HCT116 (cell line): ENCODE data around the gene CCS. TPM values are rescaled to one million over a fixed set of nuclear protein-coding genes. Genes with fewer than 3 reads are reported as not detected.

Experiments
- ATAC-seq: fragments of 200-7000 bp; cut with Tn5 transposase; 2 replicates; pipeline ENCODE4 v1.9.1; 2020; ENCODE audit warnings: mild to moderate bottlenecking, moderate library complexity
- BruUV-seq: library from RNA; stranded (reverse); fragments of 400-500 nt; replicated peaks from 2 replicates; lab custom pipeline; 2021; lab: Mats Ljungman, UMichigan
- CTCF ChIA-PET: fragments of 300-600 bp; sonication (Branson Sonifier 250); formaldehyde crosslinking; loops from one replicate; lab custom pipeline; 2021; ENCODE audit warnings: antibody characterized with exemption; lab: Charles Lee
- POLR2A ChIA-PET: fragments of 300-600, 350-600 bp; sonication (Branson Sonifier 250); formaldehyde crosslinking; loops from one replicate; lab custom pipeline; 2021; ENCODE audit warnings: antibody characterized with exemption; lab: Charles Lee
- RAD21 ChIA-PET, 2 experiments: fragments of 300-600 bp; sonication (Branson Sonifier 250); formaldehyde crosslinking; loops; one replicate each; lab custom pipeline; 2023; ENCODE audit warnings: low total read pairs in 2 of 2; ENCODE audit not compliant: uncharacterized antibody in 2 of 2, unreplicated experiment in 2 of 2, low non-redundant PET in 1 of 2; lab: Charles Lee
- DNase-seq: peaks from one replicate; pipeline ENCODE4 v3.0.0-alpha.2; 2010; ENCODE audit warnings: low read depth, low spot score
- H2AFZ ChIP-seq: fragments of 200-600 bp; shearing (Covaris generic), sonication (generic); 2 replicates; pipeline ENCODE4 v1.6.1; 2017; ENCODE audit warnings: low read depth, mixed run types, mixed read lengths, antibody characterized with exemption, low read length; ENCODE audit not compliant: poor library complexity, severe bottlenecking
- H3K27ac ChIP-seq: 2 replicates; pipeline ENCODE4 v1.5.1; 2012; ENCODE audit warnings: low read depth, low read length
- H3K27me3 ChIP-seq: fragments of 200-600 bp; sonication (generic); 2 replicates; pipeline ENCODE4 v1.6.1; 2016; ENCODE audit warnings: mixed run types, low read length, mixed read lengths; ENCODE audit not compliant: insufficient read depth
- H3K36me3 ChIP-seq, 2 experiments: fragments of 200-500 bp in 1 of 2; fragments of 200-600 bp in 1 of 2; sonication (Bioruptor generic) in 1 of 2; sonication (generic) in 1 of 2; 2 replicates each; pipeline versions ENCODE4 v1.5.1 to v1.6.1; 2014 to 2016; ENCODE audit warnings: low read length in 2 of 2, inconsistent platforms in 1 of 2, mixed read lengths in 1 of 2, mixed run types in 1 of 2; ENCODE audit not compliant: insufficient read depth in 2 of 2, control insufficient read depth in 1 of 2
- H3K4me1 ChIP-seq, 2 experiments: fragments of 200-600 bp in 1 of 2; sonication (generic) in 1 of 2; 2 replicates each; pipeline versions ENCODE4 v1.5.1 to v1.6.1; 2012 to 2017; ENCODE audit warnings: low read length in 2 of 2, inconsistent platforms in 1 of 2, mild to moderate bottlenecking in 1 of 2, mixed read lengths in 1 of 2, mixed run types in 1 of 2, moderate library complexity in 1 of 2; ENCODE audit not compliant: insufficient read depth in 2 of 2, control insufficient read depth in 1 of 2
- H3K4me2 ChIP-seq: fragments of 200-600 bp; sonication (generic); 2 replicates; pipeline ENCODE4 v1.6.1; 2017; ENCODE audit warnings: mixed run types, low read length, mixed read lengths
- H3K4me3 ChIP-seq, 2 experiments: fragments of 200-600 bp in 1 of 2; sonication (generic) in 1 of 2; replicated peaks in 1 of 2; 2 replicates each; pipeline ENCODE4 v1.5.1; 2011 to 2016; ENCODE audit warnings: low read length in 2 of 2, control low read depth in 1 of 2, low read depth in 1 of 2, mild to moderate bottlenecking in 1 of 2, mixed read lengths in 1 of 2, mixed run types in 1 of 2
- H3K79me2 ChIP-seq: fragments of 200-600 bp; sonication (generic); 2 replicates; pipeline ENCODE4 v1.6.1; 2017; ENCODE audit warnings: mild to moderate bottlenecking, mixed run types, low read length, moderate library complexity, mixed read lengths; ENCODE audit not compliant: insufficient read depth
- H3K9ac ChIP-seq: fragments of 200-600 bp; sonication (generic); 2 replicates; pipeline ENCODE4 v1.6.1; 2016; ENCODE audit warnings: low read length, mixed read lengths
- H3K9me2 ChIP-seq: fragments of 200-600 bp; sonication (generic), shearing (Covaris generic); 2 replicates; pipeline ENCODE4 v1.6.1; 2017; ENCODE audit warnings: mixed run types, mild to moderate bottlenecking, moderate library complexity; ENCODE audit not compliant: insufficient read depth
- H3K9me3 ChIP-seq, 2 experiments: fragments of 200-500 bp in 1 of 2; fragments of 200-600 bp in 1 of 2; sonication (Bioruptor generic) in 1 of 2; sonication (generic) in 1 of 2; 2 replicates each; pipeline ENCODE4 v1.6.1; 2014 to 2017; ENCODE audit warnings: low read length in 2 of 2, mixed read lengths in 2 of 2, inconsistent platforms in 1 of 2, low read depth in 1 of 2, mild to moderate bottlenecking in 1 of 2, mixed run types in 1 of 2, moderate library complexity in 1 of 2; ENCODE audit not compliant: control insufficient read depth in 1 of 2, insufficient read depth in 1 of 2
- H4K20me1 ChIP-seq: fragments of 200-600 bp; sonication (generic), shearing (Covaris generic); 2 replicates; pipeline ENCODE4 v1.6.1; 2017; ENCODE audit warnings: mixed run types, mild to moderate bottlenecking, moderate library complexity; ENCODE audit not compliant: insufficient read depth
- ATF3 ChIP-seq: IDR thresholded peaks from 2 replicates; pipeline ENCODE4 v1.6.1; 2012
- CBX3 ChIP-seq: IDR thresholded peaks from 2 replicates; pipeline ENCODE4 v1.6.1; 2012; ENCODE audit warnings: low read depth
- EGR1 ChIP-seq: IDR thresholded peaks from 2 replicates; pipeline ENCODE4 v1.6.1; 2012; ENCODE audit warnings: low read depth
- EZH2 ChIP-seq: fragments of 200-600 bp; sonication (generic); IDR thresholded peaks from 2 replicates; pipeline ENCODE4 v1.6.1; 2017; ENCODE audit warnings: antibody characterized with exemption, mixed run types
- EZH2phosphoT487 ChIP-seq: fragments of 200-600 bp; IDR thresholded peaks from 2 replicates; pipeline ENCODE4 v1.6.1; 2018; ENCODE audit warnings: antibody characterized with exemption, borderline replicate concordance
- FOSL1 ChIP-seq: IDR thresholded peaks from 2 replicates; pipeline ENCODE4 v1.6.1; 2012; ENCODE audit warnings: low read depth
- JUND ChIP-seq: IDR thresholded peaks from 2 replicates; pipeline ENCODE4 v1.6.1; 2012
- MAX ChIP-seq: IDR thresholded peaks from 2 replicates; pipeline ENCODE4 v1.6.1; 2012
- POLR2A ChIP-seq: IDR thresholded peaks from 2 replicates; pipeline ENCODE4 v1.7.0; 2011; ENCODE audit warnings: borderline replicate concordance; ENCODE audit not compliant: insufficient read depth, insufficient read length; ENCODE audit errors: extremely low read depth
- POLR2AphosphoS5 ChIP-seq: IDR thresholded peaks from 2 replicates; pipeline ENCODE4 v1.6.1; 2011; ENCODE audit warnings: mild to moderate bottlenecking, low read depth, low read length, moderate library complexity
- SIN3A ChIP-seq: IDR thresholded peaks from 2 replicates; pipeline ENCODE4 v1.6.1; 2012; ENCODE audit warnings: low read depth
- SRF ChIP-seq: IDR thresholded peaks from 2 replicates; pipeline ENCODE4 v1.6.1; 2012; ENCODE audit warnings: low read depth
- TCF7L2 ChIP-seq: IDR thresholded peaks from 2 replicates; pipeline ENCODE4 v1.7.0; 2011; ENCODE audit warnings: borderline replicate concordance, inconsistent platforms; ENCODE audit not compliant: insufficient read depth, insufficient read length; ENCODE audit errors: extremely low read depth
- ZFX ChIP-seq: fragments of 450-650 bp; IDR thresholded peaks from 2 replicates; pipeline ENCODE4 v1.6.1; 2017
- intact Hi-C: fragments of 100-400 bp; cut with micrococcal nuclease; formaldehyde crosslinking; loops from 2 replicates; pipeline ENCODE4 v1.10.0; 2022
- total RNA-seq: library from RNA; stranded (reverse); gene quantifications from one replicate; pipeline ENCODE4 v1.2.1, GENCODE V29; 2021; ENCODE audit not compliant: unreplicated experiment

The CCS gene
- total RNA-seq, 1 experiment from 2014 or later, result 40.6 TPM

- Histone ChIP-seq H3K9me2 (no peaks in the 10 kb centered on the region), H3K4me3 (no peak overlapping the region), H3K27ac (no peak overlapping the region), H3K4me2 (no peak overlapping the region), H3K9me3 (no peaks in the 10 kb centered on the region), H2AFZ (no peak overlapping the region), H3K9ac (no peak overlapping the region), H3K4me1 (no peaks in the 10 kb centered on the region), H3K27me3 (no peaks in the 10 kb centered on the region), H4K20me1 (no peaks in the 10 kb centered on the region), H3K36me3 (no peaks in the 10 kb centered on the region), H3K79me2 (no peaks in the 10 kb centered on the region)
- CTCF ChIA-PET, result no interaction called here
- ATAC-seq (no peak), DNase-seq (no peak)
- BruUV-seq, result no TSS peak
- intact Hi-C loops, result no loop called here
- POLR2A ChIA-PET, result interaction anchor here (0.8 kb wide), 1 partner anchor 12 kb away, joined by 3 read pairs; no protein-coding TSS in a partner anchor
- TF ChIP-seq EZH2 (no peak), FOSL1 (no peak), JUND (no peak), TCF7L2 (no peak), SIN3A (no peak), EGR1 (no peak), ATF3 (no peak), POLR2AphosphoS5 (no peak), SRF (no peak), ZFX (no peak), CBX3 (no peak), POLR2A (no peak), MAX (no peak), EZH2phosphoT487 (no peak)
- TF ChIP-seq, all 23 proteins: peak for 0
- RAD21 ChIA-PET, result no interaction called here
Observed at GRCh38 chr11:66561178-66561974, 31.6 kb upstream of the CCS start.
